HepG2 (cell line): Measurements from ENCODE around the gene MAP2K3. TPM values are rescaled to one million over a fixed set of nuclear protein-coding genes. Genes with fewer than 3 reads are reported as not detected.
A peak's percentile ranks its signal among the peaks of the same experiment; 100 is the strongest.

ENCODE experiments used
- CCDC6 ChIP-seq: sonication (generic); formaldehyde crosslinking; IDR thresholded peaks from 2 replicates; pipeline ENCODE4 v1.8.1; 2022; ENCODE audit warnings: mild to moderate bottlenecking, missing genetic modification reagents, moderate library complexity
- FOXJ3 ChIP-seq: sonication (generic); formaldehyde crosslinking; IDR thresholded peaks from 2 replicates; pipeline ENCODE4 v1.4.0; 2020; ENCODE audit warnings: missing genetic modification reagents, mild to moderate bottlenecking, borderline replicate concordance
- GFI1 ChIP-seq: sonication (generic); formaldehyde crosslinking; IDR thresholded peaks from 2 replicates; pipeline ENCODE4 v1.5.0; 2020; ENCODE audit warnings: missing genetic modification reagents, mild to moderate bottlenecking, borderline replicate concordance
- KDM2A ChIP-seq: sonication (generic); formaldehyde crosslinking; IDR thresholded peaks from 2 replicates; pipeline ENCODE4 v1.4.0; 2020; ENCODE audit warnings: low read depth, missing genetic modification reagents, borderline replicate concordance
- KDM4B ChIP-seq: sonication (generic); formaldehyde crosslinking; IDR thresholded peaks from 2 replicates; pipeline ENCODE4 v1.4.0; 2020; ENCODE audit warnings: missing genetic modification reagents
- NFRKB ChIP-seq: fragments of 450-650 bp; IDR thresholded peaks from 2 replicates; pipeline ENCODE4 v1.6.1; 2017
- NONO ChIP-seq, 2 experiments: fragments of 450-650 bp in 1 of 2; sonication (generic) in 1 of 2; formaldehyde crosslinking in 1 of 2; IDR thresholded peaks in 1 of 2; conservative IDR thresholded peaks in 1 of 2; 2 replicates each; pipeline versions ENCODE4 v1.6.1 to v1.8.0; 2017 to 2022; ENCODE audit warnings: mild to moderate bottlenecking in 1 of 2, missing genetic modification reagents in 1 of 2, moderate library complexity in 1 of 2
- POLR2AphosphoS2 ChIP-seq: IDR thresholded peaks from 2 replicates; pipeline ENCODE4 v1.6.1; 2011; ENCODE audit warnings: low read depth, low read length, improper control_type of control experiment
- SIX4 ChIP-seq: sonication (generic); formaldehyde crosslinking; IDR thresholded peaks from 2 replicates; pipeline ENCODE4 v1.4.0; 2020; ENCODE audit warnings: missing genetic modification reagents
- SP140L ChIP-seq: sonication (generic); formaldehyde crosslinking; IDR thresholded peaks from 2 replicates; pipeline ENCODE4 v1.4.0; 2020; ENCODE audit warnings: missing genetic modification reagents, borderline replicate concordance
- TBX3 ChIP-seq: fragments of 450-650 bp; IDR thresholded peaks from 2 replicates; pipeline ENCODE4 v1.6.1; 2017; ENCODE audit warnings: antibody characterized with exemption, mild to moderate bottlenecking, inconsistent platforms, borderline replicate concordance
- YY1 ChIP-seq: IDR thresholded peaks from 2 replicates; pipeline ENCODE4 v1.6.1; 2011; ENCODE audit warnings: low read length, low read depth, moderate library complexity, mild to moderate bottlenecking; ENCODE audit not compliant: insufficient read depth, insufficient replicate concordance
- ZFP36L1 ChIP-seq: sonication (generic); formaldehyde crosslinking; IDR thresholded peaks from 2 replicates; pipeline ENCODE4 v1.8.0; 2022; ENCODE audit warnings: mild to moderate bottlenecking, missing genetic modification reagents, moderate library complexity
- ZNF260 ChIP-seq: sonication (generic); formaldehyde crosslinking; IDR thresholded peaks from 2 replicates; pipeline ENCODE4 v1.4.0; 2020; ENCODE audit warnings: missing genetic modification reagents, low read depth, mild to moderate bottlenecking, borderline replicate concordance
- ZNF33A ChIP-seq: sonication (generic); formaldehyde crosslinking; IDR thresholded peaks from 2 replicates; pipeline ENCODE4 v1.5.1; 2020; ENCODE audit warnings: missing genetic modification reagents, mild to moderate bottlenecking, moderate library complexity, borderline replicate concordance
- ZNF441 ChIP-seq: sonication (generic); formaldehyde crosslinking; IDR thresholded peaks from 2 replicates; pipeline ENCODE4 v1.7.0; 2021; ENCODE audit warnings: missing genetic modification reagents, borderline replicate concordance
- ZNF577 ChIP-seq: sonication (generic); formaldehyde crosslinking; IDR thresholded peaks from 2 replicates; pipeline ENCODE4 v1.4.0; 2020; ENCODE audit warnings: mild to moderate bottlenecking, low read depth, missing genetic modification reagents, borderline replicate concordance
- ZNF652 ChIP-seq: IDR thresholded peaks from 2 replicates; pipeline ENCODE4 v1.6.1; 2016; ENCODE audit warnings: low read depth, borderline replicate concordance
- ZNF674 ChIP-seq: sonication (generic); formaldehyde crosslinking; IDR thresholded peaks from 2 replicates; pipeline ENCODE4 v1.5.0; 2020; ENCODE audit warnings: low read depth, mild to moderate bottlenecking, missing genetic modification reagents
- ZNF747 ChIP-seq: sonication (generic); formaldehyde crosslinking; IDR thresholded peaks from 2 replicates; pipeline ENCODE4 v1.8.1; 2023; ENCODE audit warnings: missing genetic modification reagents, mild to moderate bottlenecking, borderline replicate concordance
- polyA plus RNA-seq, 8 experiments: library from polyadenylated mRNA; depleted of rRNA in 3 of 8; stranded (reverse) in 7 of 8; unstranded in 1 of 8; fragments of >200 nt; fragmentation: Illumina TruSeq in 4 of 8; extraction: Trizol in 4 of 8; gene quantifications; 2 replicates each; pipeline versions ENCODE4 v1.2.1 to v1.2.3, GENCODE V29; 2011 to 2016; ENCODE audit warnings: low read depth in 4 of 8, missing spikeins in 1 of 8, mixed read lengths in 1 of 8; ENCODE audit not compliant: insufficient read depth in 1 of 8
- total RNA-seq, 5 experiments: library from RNA; depleted of rRNA; stranded (reverse); fragments of >200 nt; fragmentation: Illumina TruSeq; extraction: Trizol; gene quantifications; 2 replicates each; pipeline ENCODE4 v1.2.3, GENCODE V29; 2016; ENCODE audit warnings: low read depth in 1 of 5
- TF ChIP-seq, protein P1 (sequence below): sonication (generic); formaldehyde crosslinking; IDR thresholded peaks from 2 replicates; pipeline ENCODE4 v1.8.1; 2023; ENCODE audit warnings: missing genetic modification reagents, inconsistent platforms, borderline replicate concordance
- TF ChIP-seq, protein P2 (sequence below): sonication (generic); formaldehyde crosslinking; IDR thresholded peaks from 2 replicates; pipeline ENCODE4; 2020; ENCODE audit warnings: missing genetic modification reagents, mild to moderate bottlenecking, borderline replicate concordance
- TF ChIP-seq, protein P3 (sequence below): IDR thresholded peaks from 2 replicates; pipeline ENCODE4 v1.6.1; 2016; ENCODE audit warnings: missing compliant biosample characterization, missing genetic modification reagents, borderline replicate concordance

Gene MAP2K3
- total and polyA plus RNA-seq, 2 of the 13 experiments (the other 11 are each of a cell fraction or from before 2014, with no cell fraction given), result 20.5 to 27.4 TPM

DNA sequence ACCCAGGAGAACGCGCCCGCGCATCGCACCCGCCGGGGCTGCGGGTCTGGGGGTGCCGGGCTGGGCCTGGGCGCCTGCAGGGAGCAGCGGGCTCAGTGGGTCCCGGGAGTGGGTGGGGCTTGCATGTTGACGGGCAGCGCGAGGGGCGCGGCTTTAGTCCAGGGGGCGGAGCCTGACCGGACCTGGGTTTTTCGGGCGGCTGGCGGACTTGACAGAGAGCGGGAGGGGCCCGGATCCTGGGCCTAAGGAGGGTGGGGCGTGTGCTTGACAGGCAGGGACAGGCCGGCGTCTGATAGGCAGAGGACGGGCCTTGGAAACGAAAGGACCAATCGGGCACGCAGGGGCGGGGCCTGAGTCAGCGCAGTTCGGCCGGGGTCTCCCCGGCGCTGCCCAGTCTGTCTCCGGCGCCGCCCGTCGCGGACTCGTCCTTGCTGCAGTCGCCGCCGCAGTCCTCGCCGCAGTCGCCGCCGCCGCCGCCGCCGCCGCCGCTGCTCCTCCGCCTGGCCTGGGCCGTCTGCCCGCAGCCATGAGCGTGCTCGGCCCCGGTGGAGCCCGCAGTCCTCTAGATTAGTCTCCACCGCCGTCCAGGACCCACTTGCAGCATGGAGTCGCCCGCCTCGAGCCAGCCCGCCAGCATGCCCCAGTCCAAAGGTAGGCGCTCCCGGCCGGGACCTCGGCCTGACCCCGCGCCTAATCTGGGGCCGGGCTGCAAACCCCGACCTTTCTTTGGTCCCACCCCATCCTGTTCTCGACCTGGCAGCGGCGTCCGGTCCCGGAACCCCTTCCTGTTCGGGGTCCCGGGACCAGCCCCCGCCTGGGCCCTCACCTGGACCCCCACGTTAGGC, at the start of gene MAP2K3 (continued):
- TF ChIP-seq, protein P1, sequence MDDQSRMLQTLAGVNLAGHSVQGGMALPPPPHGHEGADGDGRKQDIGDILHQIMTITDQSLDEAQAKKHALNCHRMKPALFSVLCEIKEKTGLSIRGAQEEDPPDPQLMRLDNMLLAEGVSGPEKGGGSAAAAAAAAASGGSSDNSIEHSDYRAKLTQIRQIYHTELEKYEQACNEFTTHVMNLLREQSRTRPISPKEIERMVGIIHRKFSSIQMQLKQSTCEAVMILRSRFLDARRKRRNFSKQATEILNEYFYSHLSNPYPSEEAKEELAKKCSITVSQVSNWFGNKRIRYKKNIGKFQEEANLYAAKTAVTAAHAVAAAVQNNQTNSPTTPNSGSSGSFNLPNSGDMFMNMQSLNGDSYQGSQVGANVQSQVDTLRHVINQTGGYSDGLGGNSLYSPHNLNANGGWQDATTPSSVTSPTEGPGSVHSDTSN (CRISPR knock-in tag), result no peak
- TF ChIP-seq ZNF260 (no peak), ZNF33A (no peak), ZFP36L1 (CRISPR knock-in tag) (no peak), GFI1 (no peak), SIX4 (no peak), ZNF652 (no peak), NONO (IDR thresholded peaks at IDR 0.05) (no peak), NONO (CRISPR knock-in tag; conservative IDR thresholded peaks at IDR 0.05) (peak; percentile 46; the same call in 1 of the 2 replicates), CCDC6 (CRISPR knock-in tag) (no peak; the same call in 1 of the 2 replicates), ZNF577 (CRISPR knock-in tag) (no peak), KDM4B (CRISPR knock-in tag) (no peak), ZNF441 (CRISPR knock-in tag) (peak; percentile 64; the same call in 1 of the 2 replicates), TBX3 (no peak), YY1 (no peak), ZNF747 (no peak), SP140L (CRISPR knock-in tag) (no peak), POLR2AphosphoS2 (no peak), NFRKB (no peak), KDM2A (peak; percentile 12; the same call in 1 of the 2 replicates), ZNF674 (no peak), FOXJ3 (no peak)
- TF ChIP-seq, protein P2, sequence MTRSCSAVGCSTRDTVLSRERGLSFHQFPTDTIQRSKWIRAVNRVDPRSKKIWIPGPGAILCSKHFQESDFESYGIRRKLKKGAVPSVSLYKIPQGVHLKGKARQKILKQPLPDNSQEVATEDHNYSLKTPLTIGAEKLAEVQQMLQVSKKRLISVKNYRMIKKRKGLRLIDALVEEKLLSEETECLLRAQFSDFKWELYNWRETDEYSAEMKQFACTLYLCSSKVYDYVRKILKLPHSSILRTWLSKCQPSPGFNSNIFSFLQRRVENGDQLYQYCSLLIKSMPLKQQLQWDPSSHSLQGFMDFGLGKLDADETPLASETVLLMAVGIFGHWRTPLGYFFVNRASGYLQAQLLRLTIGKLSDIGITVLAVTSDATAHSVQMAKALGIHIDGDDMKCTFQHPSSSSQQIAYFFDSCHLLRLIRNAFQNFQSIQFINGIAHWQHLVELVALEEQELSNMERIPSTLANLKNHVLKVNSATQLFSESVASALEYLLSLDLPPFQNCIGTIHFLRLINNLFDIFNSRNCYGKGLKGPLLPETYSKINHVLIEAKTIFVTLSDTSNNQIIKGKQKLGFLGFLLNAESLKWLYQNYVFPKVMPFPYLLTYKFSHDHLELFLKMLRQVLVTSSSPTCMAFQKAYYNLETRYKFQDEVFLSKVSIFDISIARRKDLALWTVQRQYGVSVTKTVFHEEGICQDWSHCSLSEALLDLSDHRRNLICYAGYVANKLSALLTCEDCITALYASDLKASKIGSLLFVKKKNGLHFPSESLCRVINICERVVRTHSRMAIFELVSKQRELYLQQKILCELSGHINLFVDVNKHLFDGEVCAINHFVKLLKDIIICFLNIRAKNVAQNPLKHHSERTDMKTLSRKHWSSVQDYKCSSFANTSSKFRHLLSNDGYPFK (CRISPR knock-in tag), result no peak
- TF ChIP-seq, protein P3, sequence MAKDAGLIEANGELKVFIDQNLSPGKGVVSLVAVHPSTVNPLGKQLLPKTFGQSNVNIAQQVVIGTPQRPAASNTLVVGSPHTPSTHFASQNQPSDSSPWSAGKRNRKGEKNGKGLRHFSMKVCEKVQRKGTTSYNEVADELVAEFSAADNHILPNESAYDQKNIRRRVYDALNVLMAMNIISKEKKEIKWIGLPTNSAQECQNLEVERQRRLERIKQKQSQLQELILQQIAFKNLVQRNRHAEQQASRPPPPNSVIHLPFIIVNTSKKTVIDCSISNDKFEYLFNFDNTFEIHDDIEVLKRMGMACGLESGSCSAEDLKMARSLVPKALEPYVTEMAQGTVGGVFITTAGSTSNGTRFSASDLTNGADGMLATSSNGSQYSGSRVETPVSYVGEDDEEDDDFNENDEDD, result no peak
